Uterus (tissue), 4 donors: ENCODE data around the gene DVL1. TPM values are rescaled to one million over a fixed set of nuclear protein-coding genes. Genes with fewer than 3 reads are reported as not detected.
A peak's percentile ranks its signal among the peaks of the same experiment; 100 is the strongest.

Experiments used
- DNase-seq, 2 donors: peaks; one replicate each; pipeline ENCODE4 v3.0.0-alpha.2; 2019 to 2020
- H3K27ac ChIP-seq, 2 donors: fragments of 200-600 bp; sonication (generic); 1 replicate in 1 of 2; 2 replicates in 1 of 2; pipeline ENCODE4 v1.5.1; 2016 to 2018
- H3K27me3 ChIP-seq, 2 donors: fragments of 200-600 bp; sonication (generic); one replicate each; pipeline ENCODE4 v1.5.1; 2018 to 2019; ENCODE audit warnings: control low read depth in 1 of 2
- H3K36me3 ChIP-seq, 2 donors: fragments of 200-600 bp; sonication (generic); one replicate each; pipeline ENCODE4 v1.5.1; 2019; ENCODE audit warnings: control low read depth in 1 of 2
- H3K4me1 ChIP-seq, 2 donors: fragments of 200-600 bp; sonication (generic); one replicate each; pipeline ENCODE4 v1.5.1; 2018 to 2019; ENCODE audit warnings: control low read depth in 1 of 2
- H3K4me3 ChIP-seq, 2 donors: fragments of 200-600 bp; sonication (generic); 1 replicate in 1 of 2; 2 replicates in 1 of 2; pipeline ENCODE4 v1.5.1; 2018 to 2019; ENCODE audit warnings: mild to moderate bottlenecking in 1 of 2
- H3K9me3 ChIP-seq, 2 donors: fragments of 200-600 bp; sonication (generic); one replicate each; pipeline ENCODE4 v1.5.1; 2019; ENCODE audit warnings: control low read depth in 1 of 2
- CTCF ChIP-seq, 4 experiments: fragments of 200-600 bp in 2 of 4; fragments of 450-650 bp in 2 of 4; sonication (generic) in 2 of 4; IDR thresholded peaks; one replicate each; pipeline ENCODE4 v1.5.1; 2016 to 2019; ENCODE audit warnings: antibody characterized with exemption in 4 of 4, mild to moderate bottlenecking in 2 of 4, moderate library complexity in 1 of 4
- POLR2A ChIP-seq, 2 donors: fragments of 450-650 bp; IDR thresholded peaks; one replicate each; pipeline ENCODE4 v1.6.1; 2016; ENCODE audit warnings: antibody characterized with exemption in 2 of 2, mild to moderate bottlenecking in 1 of 2, moderate library complexity in 1 of 2
- intact Hi-C: fragments of 100-400 bp; cut with DNase I; formaldehyde crosslinking; loops from one replicate; pipeline ENCODE4 v1.15.1; 2023; ENCODE audit warnings: low total_unique reads
- total RNA-seq, 4 donors: library from RNA; depleted of rRNA in 3 of 4; stranded (reverse); fragments of >200 nt in 3 of 4; gene quantifications; one replicate each; pipeline versions ENCODE4 v1.1.0 to v1.2.4, GENCODE V29; 2014 to 2023
- donor health status: DM: yes; HTN: yes; CAD: no.

Gene DVL1
- total RNA-seq, 4 donors from 2014 or later = 35.6 to 94.5 (median 49.7) TPM

DNA sequence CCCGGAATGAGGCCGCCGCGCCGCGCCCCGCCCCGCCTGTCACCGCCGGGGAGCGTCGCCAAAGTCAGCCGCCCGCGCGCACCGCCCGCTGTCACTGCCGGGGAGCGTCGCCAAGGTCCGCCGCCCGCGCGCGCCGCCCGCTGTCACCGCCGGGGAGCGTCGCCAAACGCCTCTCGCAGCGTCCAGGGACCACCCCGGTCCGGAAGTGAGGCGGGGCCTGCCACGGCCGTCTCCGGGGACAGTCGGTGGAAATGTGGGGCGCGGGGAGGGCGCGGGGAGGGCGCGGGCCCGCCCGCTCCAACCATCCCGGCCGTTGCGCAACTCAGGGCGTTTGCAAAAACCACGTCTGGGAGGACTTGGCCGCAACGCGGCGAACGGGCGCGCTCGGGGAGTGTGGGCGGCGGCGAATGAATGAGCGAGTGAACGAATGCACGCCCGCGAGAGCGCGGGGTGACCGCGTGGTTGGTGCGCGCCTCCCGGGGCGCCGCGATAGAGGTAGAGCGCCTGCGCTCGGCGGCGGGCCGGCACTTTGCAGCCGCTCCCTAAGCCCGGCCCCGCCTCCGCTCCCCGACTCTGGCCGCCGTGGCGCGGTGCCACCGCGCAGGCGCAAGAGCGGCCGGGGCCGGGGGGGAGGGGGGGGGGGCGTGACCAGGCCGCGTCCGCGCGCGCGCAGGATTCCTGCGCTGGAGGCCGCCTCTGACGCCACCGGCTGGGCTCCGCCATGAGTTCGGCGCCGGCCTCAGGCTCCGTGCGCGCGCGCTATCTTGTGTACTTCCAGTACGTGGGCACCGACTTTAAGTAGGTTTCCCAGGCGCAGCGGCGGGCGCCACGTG, 41.1 kb downstream of the DVL1 start, which contains the start of the genes ACAP3 and PUSL1:
Gene ACAP3 (minus strand): TSS at position 8 of the 833 bp plus-strand sequence. CDS start 115 bp downstream, outside the sequence.
Gene PUSL1 (plus strand): TSS at position 675 of the 833 bp plus-strand sequence. CDS start 47 bp downstream, at position 722.
- no peaks in the 10 kb centered on the region for H3K27me3 ChIP-seq
- TF ChIP-seq CTCF (IDR thresholded peaks at IDR 0.05) (peak in 2 of 4 experiments; percentile 1 to 21), POLR2A (IDR thresholded peaks at IDR 0.05) (peak in 1 of 2 donors; percentile 54)
- peak; percentile 93 to 95 for DNase-seq
- intact Hi-C loops = loop anchor here (10.0 kb wide), 1 partner anchor 47 kb away; the partner anchor contains the start of gene MXRA8
- H3K4me1 ChIP-seq = peaks cover 0 to 36% of the 10 kb centered on the region in 2 donors
- H3K27ac ChIP-seq = peak within 1 kb of the TSS; percentile 87 to 94
- H3K36me3 ChIP-seq = no peaks in the 10 kb centered on the region
- H3K4me3 ChIP-seq = peak within 1 kb of the TSS; percentile 49 to 66
- H3K9me3 ChIP-seq = no peaks in the 10 kb centered on the region

DNA sequence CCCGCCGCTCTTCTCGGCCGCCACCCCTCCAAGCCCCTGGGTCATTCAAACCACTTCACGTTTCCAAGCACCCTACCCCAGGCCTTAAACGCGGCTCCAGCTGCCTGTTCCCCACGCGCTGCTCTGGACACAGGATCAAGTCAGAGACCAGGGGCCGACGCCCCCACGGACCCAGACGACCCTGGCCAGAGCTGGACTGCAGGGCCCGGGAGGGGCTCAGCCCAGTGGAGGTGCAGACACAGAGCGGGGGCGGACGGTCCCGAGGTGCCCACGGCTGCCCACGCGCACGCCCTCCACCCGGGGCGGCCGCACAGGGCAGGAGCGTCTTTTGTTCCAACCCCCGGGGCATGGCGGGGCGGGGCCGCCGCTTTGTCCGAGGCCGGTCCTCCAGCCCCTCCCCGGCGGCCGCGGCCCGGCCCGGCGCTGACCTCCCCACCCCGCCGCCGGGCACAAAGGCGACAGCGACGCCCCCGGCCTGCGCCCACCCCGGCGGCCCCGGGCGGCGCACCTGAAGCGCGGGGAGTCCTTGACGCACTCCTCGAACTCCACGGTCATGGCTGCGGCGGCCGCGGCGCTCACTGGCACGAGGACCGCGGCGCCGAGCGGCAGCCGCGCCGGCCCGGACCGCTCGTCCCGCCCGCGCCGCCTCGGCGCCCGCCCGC, 41.8 kb downstream of the DVL1 start:
- Histone ChIP-seq H3K27ac (peak overlapping the region; percentile 87 to 94), H3K4me1 (peaks cover 0 to 36% of the 10 kb centered on the region in 2 donors), H3K36me3 (no peaks in the 10 kb centered on the region), H3K4me3 (peak overlapping the region; percentile 37 to 66), H3K27me3 (no peaks in the 10 kb centered on the region), H3K9me3 (no peaks in the 10 kb centered on the region)
- peak in 1 of 2 donors; percentile 58 for DNase-seq
- TF ChIP-seq CTCF (IDR thresholded peaks at IDR 0.05) = no peak
- TF ChIP-seq POLR2A (IDR thresholded peaks at IDR 0.05) = peak in 1 of 2 donors; percentile 40
- intact Hi-C loops = loop anchor here (10.0 kb wide), 1 partner anchor 47 kb away; the partner anchor contains the start of gene MXRA8

DNA sequence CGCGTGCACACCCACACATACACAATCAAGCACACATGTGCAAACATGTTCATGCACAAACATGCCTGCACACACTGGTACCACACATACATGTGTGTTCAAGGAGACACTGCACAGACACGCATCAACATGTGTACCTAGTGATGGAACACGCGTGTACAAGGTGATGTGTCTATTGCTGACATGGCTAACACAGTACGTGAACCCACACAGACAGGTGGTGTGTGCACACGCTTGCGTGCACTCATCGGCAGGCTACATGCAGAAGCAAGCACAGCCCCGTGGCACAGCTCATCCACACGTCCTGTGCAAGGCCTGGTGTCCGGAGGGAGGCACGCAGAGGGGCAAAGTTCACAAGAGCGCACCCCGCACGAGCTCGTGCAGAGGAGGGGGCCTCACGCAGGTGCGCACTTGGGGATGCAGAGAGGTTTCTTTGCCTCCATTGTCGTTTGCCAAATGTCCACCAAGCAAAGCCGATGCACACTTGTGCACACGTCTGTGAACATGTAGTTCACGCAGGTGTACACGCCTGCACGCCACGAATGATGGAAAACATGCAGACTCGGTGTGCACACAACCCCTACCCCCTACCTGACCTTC, 42.5 kb downstream of the DVL1 start:
- Histone ChIP-seq H3K36me3 (no peaks in the 10 kb centered on the region), H3K27me3 (no peaks in the 10 kb centered on the region), H3K27ac (peak overlapping the region; percentile 87 to 94), H3K9me3 (no peaks in the 10 kb centered on the region), H3K4me1 (peaks cover 0 to 36% of the 10 kb centered on the region in 2 donors), H3K4me3 (peak overlapping the region; percentile 37 to 66)
- intact Hi-C loops = loop anchor here (10.0 kb wide), 1 partner anchor 48 kb away; the partner anchor contains the start of gene MXRA8
- no peak for TF ChIP-seq CTCF (IDR thresholded peaks at IDR 0.05)
- DNase-seq = no peak

- Histone ChIP-seq H3K27ac (peak overlapping the region; percentile 87), H3K36me3 (no peaks in the 10 kb centered on the region), H3K4me3 (peak overlapping the region; percentile 37 to 66), H3K27me3 (no peaks in the 10 kb centered on the region), H3K4me1 (peaks cover 0 to 36% of the 10 kb centered on the region in 2 donors), H3K9me3 (no peaks in the 10 kb centered on the region)
- TF ChIP-seq CTCF (IDR thresholded peaks at IDR 0.05) = no peak
- intact Hi-C loops = loop anchor here (10.0 kb wide), 1 partner anchor 49 kb away; the partner anchor contains the start of gene MXRA8
- DNase-seq = no peak
These were observed 43.1 kb downstream of the DVL1 start for GRCh38 chr1:1306070-1306660.
